ENCODE results near the gene CYP2S1.

Gene CYP2S1

DNA sequence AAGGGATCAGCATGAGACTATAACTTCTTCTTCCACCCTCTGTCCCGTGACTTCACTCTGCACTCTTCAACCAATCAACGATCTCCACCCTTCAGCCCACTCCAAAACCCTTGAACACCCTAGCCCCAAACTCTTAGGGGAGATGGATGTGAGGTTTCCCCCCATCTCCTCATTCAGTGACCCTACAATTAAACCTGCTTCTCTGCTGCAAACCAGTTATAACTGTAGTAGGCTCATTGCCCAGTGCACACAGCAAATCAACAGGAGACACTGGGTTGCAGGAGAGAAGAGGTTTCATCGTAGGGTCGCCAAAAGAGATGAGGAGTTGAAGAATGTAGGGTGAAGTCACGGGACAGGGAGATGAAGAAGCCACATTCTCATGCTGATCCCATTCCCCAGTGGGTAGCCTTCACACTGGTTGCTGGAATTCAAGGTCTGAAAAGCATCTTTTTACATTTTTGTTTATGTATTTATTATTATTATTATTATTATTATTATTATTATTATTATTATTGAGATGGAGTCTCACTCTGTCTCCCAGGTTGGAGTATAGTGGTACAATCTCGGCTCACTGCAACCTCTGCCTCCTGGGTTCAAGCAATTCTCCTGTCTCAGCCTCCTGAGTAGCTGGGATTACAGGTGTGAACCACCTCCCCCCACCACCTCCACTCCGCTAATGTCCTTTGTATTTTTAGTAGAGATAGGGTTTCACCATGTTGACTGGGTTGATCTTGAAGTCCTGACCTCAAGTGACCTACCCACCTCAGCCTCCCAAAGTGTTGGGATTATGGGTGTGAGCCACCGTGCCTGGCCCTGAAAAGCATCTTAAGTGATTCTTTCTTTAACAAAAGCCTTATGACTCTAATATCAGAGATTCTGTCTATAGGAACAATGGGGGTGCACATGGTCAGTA is 5.8 kb upstream of the CYP2S1 start:
- Histone ChIP-seq H2AFZ (ENCODE audit: low read length) (no peak overlapping the region), H3K36me3 (ENCODE audit: insufficient read depth, low read length) (no peaks in the 10 kb centered on the region), H3K4me1 (ENCODE audit: insufficient read depth, low read length, poor library complexity, severe bottlenecking) (no peaks in the 10 kb centered on the region), H3K27me3 (ENCODE audit: insufficient read depth, low read length, poor library complexity, severe bottlenecking) (peaks cover 4% of the 10 kb centered on the region), H3K79me2 (ENCODE audit: insufficient read depth, low read length) (no peaks in the 10 kb centered on the region), H3K9ac (ENCODE audit: low read depth, low read length, poor library complexity, severe bottlenecking) (no peak overlapping the region), H3K9me2 (replicated peaks; ENCODE audit: low read depth, low read length) (no peaks in the 10 kb centered on the region), H3K4me2 (ENCODE audit: low read depth, low read length, poor library complexity, severe bottlenecking) (no peak overlapping the region), H3K9me3 (ENCODE audit: insufficient read depth, low read depth, low read length) (no peaks in the 10 kb centered on the region), H3K4me3 (ENCODE audit: low read length, poor library complexity, severe bottlenecking) (no peak overlapping the region), H3F3A (ENCODE audit: low read depth) (no peaks in the 10 kb centered on the region), H4K20me1 (ENCODE audit: insufficient read depth, low read length, poor library complexity, severe bottlenecking) (no peaks in the 10 kb centered on the region)
- TF ChIP-seq, protein P1, sequence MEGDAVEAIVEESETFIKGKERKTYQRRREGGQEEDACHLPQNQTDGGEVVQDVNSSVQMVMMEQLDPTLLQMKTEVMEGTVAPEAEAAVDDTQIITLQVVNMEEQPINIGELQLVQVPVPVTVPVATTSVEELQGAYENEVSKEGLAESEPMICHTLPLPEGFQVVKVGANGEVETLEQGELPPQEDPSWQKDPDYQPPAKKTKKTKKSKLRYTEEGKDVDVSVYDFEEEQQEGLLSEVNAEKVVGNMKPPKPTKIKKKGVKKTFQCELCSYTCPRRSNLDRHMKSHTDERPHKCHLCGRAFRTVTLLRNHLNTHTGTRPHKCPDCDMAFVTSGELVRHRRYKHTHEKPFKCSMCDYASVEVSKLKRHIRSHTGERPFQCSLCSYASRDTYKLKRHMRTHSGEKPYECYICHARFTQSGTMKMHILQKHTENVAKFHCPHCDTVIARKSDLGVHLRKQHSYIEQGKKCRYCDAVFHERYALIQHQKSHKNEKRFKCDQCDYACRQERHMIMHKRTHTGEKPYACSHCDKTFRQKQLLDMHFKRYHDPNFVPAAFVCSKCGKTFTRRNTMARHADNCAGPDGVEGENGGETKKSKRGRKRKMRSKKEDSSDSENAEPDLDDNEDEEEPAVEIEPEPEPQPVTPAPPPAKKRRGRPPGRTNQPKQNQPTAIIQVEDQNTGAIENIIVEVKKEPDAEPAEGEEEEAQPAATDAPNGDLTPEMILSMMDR (conservative IDR thresholded peaks at IDR 0.05; ENCODE audit: low read length): no peak
- no peak for TF ChIP-seq EZH2phosphoT487 (IDR thresholded peaks at IDR 0.05; ENCODE audit: borderline replicate concordance)

DNA sequence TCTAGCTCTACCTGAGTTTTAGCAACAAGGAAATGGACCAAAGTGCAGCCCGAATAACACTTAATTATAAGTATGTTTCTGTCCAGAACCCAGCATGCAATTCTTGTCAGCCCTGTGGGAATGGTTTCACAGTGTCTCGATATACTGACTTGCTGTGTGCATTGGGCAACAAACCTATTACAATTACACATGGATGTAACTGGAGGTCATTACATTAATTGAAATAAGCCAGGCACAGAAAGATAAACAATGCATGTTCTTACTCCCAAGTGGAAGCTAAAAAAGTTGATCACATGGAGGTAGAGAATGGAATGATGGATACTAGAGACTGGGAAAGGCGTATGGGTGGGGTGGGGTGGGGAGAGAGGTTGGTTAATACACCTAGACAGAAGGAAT is 5.1 kb upstream of the CYP2S1 start:
- Histone ChIP-seq H3K9me2 (replicated peaks; ENCODE audit: low read depth, low read length) (no peaks in the 10 kb centered on the region), H3K9me3 (ENCODE audit: insufficient read depth, low read depth, low read length) (no peaks in the 10 kb centered on the region), H3K4me1 (ENCODE audit: insufficient read depth, low read length, poor library complexity, severe bottlenecking) (no peaks in the 10 kb centered on the region), H3K9ac (ENCODE audit: low read depth, low read length, poor library complexity, severe bottlenecking) (no peak overlapping the region), H4K20me1 (ENCODE audit: insufficient read depth, low read length, poor library complexity, severe bottlenecking) (no peaks in the 10 kb centered on the region), H3K4me2 (ENCODE audit: low read depth, low read length, poor library complexity, severe bottlenecking) (no peak overlapping the region), H3K36me3 (ENCODE audit: insufficient read depth, low read length) (no peaks in the 10 kb centered on the region), H3K4me3 (ENCODE audit: low read length, poor library complexity, severe bottlenecking) (no peak overlapping the region), H3K27me3 (ENCODE audit: insufficient read depth, low read length, poor library complexity, severe bottlenecking) (peaks cover 10% of the 10 kb centered on the region), H2AFZ (ENCODE audit: low read length) (no peak overlapping the region), H3F3A (ENCODE audit: low read depth) (no peaks in the 10 kb centered on the region), H3K79me2 (ENCODE audit: insufficient read depth, low read length) (no peaks in the 10 kb centered on the region)
- TF ChIP-seq, protein P1 (conservative IDR thresholded peaks at IDR 0.05; ENCODE audit: low read length): no peak
- no peak for TF ChIP-seq EZH2phosphoT487 (IDR thresholded peaks at IDR 0.05; ENCODE audit: borderline replicate concordance)

DNA sequence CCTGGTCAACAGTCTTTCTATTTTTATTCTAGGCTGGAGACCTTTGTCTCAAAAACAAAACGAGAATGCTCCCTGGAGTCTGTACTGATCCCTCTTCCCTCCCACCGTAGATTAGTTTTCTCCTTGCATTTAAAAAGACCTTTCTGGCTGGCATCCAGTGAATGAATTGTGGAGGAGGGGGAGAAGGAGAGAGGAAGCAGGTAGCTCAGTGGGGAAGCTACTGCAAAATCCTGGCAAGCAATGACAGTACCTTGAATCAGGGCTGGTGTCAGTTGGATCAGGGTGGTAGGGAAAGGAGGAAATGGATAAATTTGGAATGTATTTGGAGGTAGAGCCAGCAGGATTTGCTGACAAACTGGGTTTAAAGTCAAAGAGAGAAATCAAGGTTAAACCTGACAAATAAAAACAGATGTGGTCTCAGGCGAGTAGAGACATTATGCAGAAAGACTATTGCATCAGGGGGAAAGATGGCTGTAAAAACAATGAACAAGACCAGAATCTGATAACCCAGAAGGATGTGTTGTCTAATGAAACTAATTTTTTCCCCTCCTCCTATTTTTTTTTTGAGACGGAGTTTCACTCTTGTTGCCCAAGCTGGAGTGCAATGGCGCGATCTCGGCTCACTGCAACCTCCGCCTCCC is 3.5 kb upstream of the CYP2S1 start:
- H3K4me2 ChIP-seq (ENCODE audit: low read depth, low read length, poor library complexity, severe bottlenecking): no peak overlapping the region
- H3K36me3 ChIP-seq (ENCODE audit: insufficient read depth, low read length): no peaks in the 10 kb centered on the region
- H2AFZ ChIP-seq (ENCODE audit: low read length): no peak overlapping the region
- H4K20me1 ChIP-seq (ENCODE audit: insufficient read depth, low read length, poor library complexity, severe bottlenecking): no peaks in the 10 kb centered on the region
- H3K4me1 ChIP-seq (ENCODE audit: insufficient read depth, low read length, poor library complexity, severe bottlenecking): peaks cover 11% of the 10 kb centered on the region
- no peaks in the 10 kb centered on the region for H3K79me2 ChIP-seq (ENCODE audit: insufficient read depth, low read length)
- H3K4me3 ChIP-seq (ENCODE audit: low read length, poor library complexity, severe bottlenecking): no peak overlapping the region
- H3F3A ChIP-seq (ENCODE audit: low read depth): no peaks in the 10 kb centered on the region
- H3K9ac ChIP-seq (ENCODE audit: low read depth, low read length, poor library complexity, severe bottlenecking): no peak overlapping the region
- TF ChIP-seq, protein P1 (conservative IDR thresholded peaks at IDR 0.05; ENCODE audit: low read length): no peak
- TF ChIP-seq EZH2phosphoT487 (IDR thresholded peaks at IDR 0.05; ENCODE audit: borderline replicate concordance): no peak
- H3K9me2 ChIP-seq (replicated peaks; ENCODE audit: low read depth, low read length): no peaks in the 10 kb centered on the region
- H3K9me3 ChIP-seq (ENCODE audit: insufficient read depth, low read depth, low read length): no peaks in the 10 kb centered on the region
- peaks cover 17% of the 10 kb centered on the region for H3K27me3 ChIP-seq (ENCODE audit: insufficient read depth, low read length, poor library complexity, severe bottlenecking)
